Upper lobe of left lung (tissue), 4 donors: ENCODE measurements around the gene RPS2.

Experiments
- EP300 ChIP-seq, 4 donors: sonication (generic); formaldehyde crosslinking; IDR thresholded peaks; one replicate each; pipeline ENCODE4 v1.5.1; 2017; ENCODE audit warnings: antibody characterized with exemption in 4 of 4, control low read depth in 2 of 4
- POLR2A ChIP-seq, 4 donors: fragments of 450-650 bp; IDR thresholded peaks; one replicate each; pipeline ENCODE4 v1.5.1; 2016 to 2017; ENCODE audit warnings: antibody characterized with exemption in 4 of 4, mild to moderate bottlenecking in 2 of 4
- TF ChIP-seq, protein P1 (sequence below), 6 experiments: fragments of 450-650 bp in 4 of 6; fragments of 200-600 bp in 2 of 6; sonication (generic) in 2 of 6; IDR thresholded peaks; one replicate each; pipeline ENCODE4 v1.5.1; 2016 to 2019; ENCODE audit warnings: antibody characterized with exemption in 6 of 6

GRCh38 chr16:1929578-1930337 is 34.9 kb downstream of the RPS2 start:
- peak in 1 of 4 donors; percentile 67 for TF ChIP-seq POLR2A (IDR thresholded peaks at IDR 0.05)
- TF ChIP-seq, protein P1, sequence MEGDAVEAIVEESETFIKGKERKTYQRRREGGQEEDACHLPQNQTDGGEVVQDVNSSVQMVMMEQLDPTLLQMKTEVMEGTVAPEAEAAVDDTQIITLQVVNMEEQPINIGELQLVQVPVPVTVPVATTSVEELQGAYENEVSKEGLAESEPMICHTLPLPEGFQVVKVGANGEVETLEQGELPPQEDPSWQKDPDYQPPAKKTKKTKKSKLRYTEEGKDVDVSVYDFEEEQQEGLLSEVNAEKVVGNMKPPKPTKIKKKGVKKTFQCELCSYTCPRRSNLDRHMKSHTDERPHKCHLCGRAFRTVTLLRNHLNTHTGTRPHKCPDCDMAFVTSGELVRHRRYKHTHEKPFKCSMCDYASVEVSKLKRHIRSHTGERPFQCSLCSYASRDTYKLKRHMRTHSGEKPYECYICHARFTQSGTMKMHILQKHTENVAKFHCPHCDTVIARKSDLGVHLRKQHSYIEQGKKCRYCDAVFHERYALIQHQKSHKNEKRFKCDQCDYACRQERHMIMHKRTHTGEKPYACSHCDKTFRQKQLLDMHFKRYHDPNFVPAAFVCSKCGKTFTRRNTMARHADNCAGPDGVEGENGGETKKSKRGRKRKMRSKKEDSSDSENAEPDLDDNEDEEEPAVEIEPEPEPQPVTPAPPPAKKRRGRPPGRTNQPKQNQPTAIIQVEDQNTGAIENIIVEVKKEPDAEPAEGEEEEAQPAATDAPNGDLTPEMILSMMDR (IDR thresholded peaks at IDR 0.05), result peak; percentile 100
- TF ChIP-seq EP300 (IDR thresholded peaks at IDR 0.05), result no peak
